NCI-H1694 (cell line): Measurements from ENCODE around the gene SLC25A25.
"Not testable (repeated sequence)": the region's sequence is repeated elsewhere in the genome, so short reads cannot be mapped to it uniquely, and the experiment has no call there.

Experiments used
- DNase-seq: peaks from one replicate; lab custom pipeline; 2025; lab: John Stamatoyannopoulos, UW

SLC25A25 gene

DNA sequence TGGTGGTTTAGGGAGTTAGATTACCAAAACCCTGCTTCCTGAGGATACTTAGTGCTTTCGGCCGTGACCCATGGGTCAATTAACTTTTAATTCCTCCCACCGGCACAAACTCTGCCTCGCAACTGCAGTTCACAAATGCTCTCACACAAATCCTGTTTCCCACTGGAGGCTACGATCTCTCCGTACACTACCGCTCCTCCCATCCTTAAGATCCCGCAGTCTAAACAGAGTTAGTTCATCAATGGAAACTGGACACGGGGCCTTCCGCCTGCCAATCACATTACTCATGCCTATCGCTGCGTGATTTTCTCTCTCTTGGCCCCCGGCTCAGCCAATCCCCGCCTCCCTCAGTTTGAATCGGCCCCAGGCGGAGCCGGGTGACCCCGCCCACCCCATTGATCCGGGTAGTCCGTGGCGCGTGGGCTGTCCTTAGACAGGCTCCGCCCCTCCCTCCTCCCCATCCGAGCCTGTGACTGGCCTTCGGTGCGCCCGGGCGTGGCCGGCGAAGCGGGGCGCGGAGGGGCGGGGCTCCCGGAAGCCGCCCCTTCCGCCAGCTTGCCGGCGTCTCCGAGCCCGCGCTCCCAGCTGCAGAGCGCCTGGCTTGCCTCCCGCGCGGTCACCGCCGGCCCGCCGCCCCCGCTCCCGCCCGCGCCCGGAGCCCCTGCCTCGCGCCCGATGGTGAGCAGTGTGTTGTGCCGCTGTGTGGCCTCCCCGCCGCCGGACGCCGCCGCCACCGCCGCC lies at the start of gene SLC25A25:
SLC25A25 (plus strand) TSS at position 588 of the 741 bp plus-strand sequence; CDS start at position 676, 88 bp downstream.
- peak; percentile 96 for DNase-seq

DNA sequence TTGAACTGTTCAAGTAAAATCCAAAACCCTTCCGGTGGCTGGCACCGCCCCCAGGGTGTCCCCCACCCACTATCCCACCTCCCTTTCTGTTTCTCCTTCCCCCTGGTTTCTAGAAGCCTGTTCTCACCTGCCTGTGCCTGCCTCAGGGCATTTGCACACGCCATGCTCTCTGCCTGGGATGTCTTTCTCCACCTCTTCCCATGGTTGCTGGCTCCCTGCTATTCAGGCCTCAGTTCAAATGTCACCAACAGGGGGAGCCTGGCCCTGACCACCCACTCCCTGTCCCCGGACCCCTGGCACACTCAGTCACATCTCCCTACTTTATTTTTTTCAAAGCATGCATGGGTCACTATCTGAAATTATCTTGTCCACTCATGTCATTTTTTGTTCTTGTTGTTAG lies 47.3 kb upstream of the SLC25A25 start:
- DNase-seq, result no peak

DNA sequence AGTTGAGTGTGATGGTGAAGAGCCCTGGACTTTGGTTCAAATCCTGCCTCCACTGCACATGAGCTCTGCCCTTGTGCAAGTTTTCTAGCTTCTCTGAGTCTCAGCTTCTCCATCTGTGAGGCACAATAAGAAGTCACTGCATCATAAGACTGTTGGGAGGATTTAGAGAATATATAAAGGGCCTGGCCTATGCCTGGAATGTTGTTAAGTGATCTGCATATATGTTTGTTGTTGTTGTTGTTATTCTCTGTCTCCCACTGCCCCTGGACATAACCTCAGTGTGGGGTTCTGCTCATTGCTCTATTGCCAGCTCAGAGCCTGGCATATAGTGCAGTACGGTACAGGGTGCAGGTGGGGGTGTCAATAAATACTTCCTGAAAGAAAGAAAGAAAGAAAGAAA lies 46.9 kb upstream of the SLC25A25 start:
- DNase-seq, result no peak

DNA sequence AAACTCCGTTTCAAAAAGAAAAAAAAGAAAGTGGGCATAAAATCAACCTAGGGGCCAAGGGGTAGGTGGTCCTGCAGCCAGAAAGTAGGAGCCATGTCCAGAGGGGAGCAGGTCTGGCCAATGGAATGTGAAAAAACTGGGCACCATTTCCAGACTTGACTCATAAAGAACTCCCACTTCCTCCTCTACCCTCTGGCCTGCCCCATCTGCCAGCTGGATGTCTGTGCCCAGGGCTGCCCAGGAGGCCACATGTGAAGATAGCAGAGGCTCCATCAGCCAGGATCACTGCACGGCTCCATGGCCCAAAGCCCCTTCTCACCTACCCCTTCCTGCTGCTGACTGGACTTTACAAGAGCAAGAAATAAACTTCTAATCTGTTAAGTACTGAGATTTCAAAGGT lies 45.1 kb upstream of the SLC25A25 start:
- DNase-seq, result no peak

DNA sequence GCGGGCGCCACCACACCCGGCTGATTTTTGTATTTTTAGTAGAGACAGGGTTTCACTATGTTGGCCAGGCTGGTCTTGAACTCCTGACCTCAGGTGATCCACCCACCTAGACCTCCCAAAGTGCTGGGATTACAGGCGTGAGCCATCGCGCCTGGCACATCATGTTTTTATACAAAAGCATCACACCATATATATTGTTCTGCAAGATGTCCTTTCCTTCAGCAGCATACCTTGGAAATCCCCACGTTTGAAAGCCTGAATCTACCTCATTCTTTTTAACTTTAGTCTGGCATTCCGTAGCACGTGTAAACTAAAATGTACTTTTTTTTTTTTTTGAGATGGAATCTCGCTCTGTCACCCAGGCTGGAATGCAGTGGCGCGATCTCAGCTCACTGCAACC lies 44.4 kb upstream of the SLC25A25 start:
- not testable (repeated sequence) for DNase-seq

DNA sequence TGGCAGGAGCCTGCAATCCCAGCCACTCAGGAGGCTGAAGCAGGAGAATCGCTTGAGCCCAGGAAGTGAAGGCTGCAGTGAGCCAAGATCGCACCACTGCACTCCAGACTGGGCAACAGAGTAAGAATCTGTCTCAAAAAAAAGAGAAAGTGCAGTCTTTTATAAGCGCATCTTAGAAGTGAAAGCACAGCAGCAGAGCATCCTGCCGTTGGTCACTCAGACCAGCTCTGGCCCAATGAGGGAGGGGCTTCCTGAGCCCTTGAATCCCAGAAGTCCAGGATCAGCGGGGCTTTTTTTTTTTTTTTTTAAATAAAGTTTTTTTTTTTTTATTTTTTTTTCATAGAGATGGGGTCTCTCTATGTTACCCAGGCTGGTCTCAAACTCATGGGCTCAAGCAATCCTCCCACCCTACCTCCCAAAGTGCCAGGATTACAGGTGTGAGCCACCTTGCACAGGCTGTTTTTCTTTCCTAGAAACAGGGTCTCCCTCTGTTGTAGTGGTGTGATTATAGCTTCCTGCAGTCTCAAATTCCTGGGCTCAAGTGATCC lies 43.2 kb upstream of the SLC25A25 start:
- no peak for DNase-seq

DNA sequence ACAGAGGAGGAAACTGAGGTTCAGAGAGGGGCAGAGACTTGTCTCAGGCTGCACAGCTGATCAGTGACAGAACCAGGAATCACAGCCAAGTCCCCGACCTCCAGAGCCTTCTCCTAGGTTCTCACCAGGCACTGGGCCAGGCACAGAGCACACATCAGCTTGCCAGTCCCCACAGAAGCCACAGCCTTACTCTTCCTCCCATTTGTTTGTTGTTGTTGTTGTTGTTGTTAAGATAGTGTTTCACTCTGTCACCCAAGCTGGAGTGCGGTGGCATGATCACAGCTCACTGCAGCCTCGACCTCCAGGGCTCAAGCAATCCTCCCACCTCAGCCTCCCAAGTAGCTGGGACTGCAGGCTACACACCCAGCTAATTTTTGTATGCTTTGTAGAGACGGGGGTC lies 42.3 kb upstream of the SLC25A25 start:
- DNase-seq, result no peak

DNA sequence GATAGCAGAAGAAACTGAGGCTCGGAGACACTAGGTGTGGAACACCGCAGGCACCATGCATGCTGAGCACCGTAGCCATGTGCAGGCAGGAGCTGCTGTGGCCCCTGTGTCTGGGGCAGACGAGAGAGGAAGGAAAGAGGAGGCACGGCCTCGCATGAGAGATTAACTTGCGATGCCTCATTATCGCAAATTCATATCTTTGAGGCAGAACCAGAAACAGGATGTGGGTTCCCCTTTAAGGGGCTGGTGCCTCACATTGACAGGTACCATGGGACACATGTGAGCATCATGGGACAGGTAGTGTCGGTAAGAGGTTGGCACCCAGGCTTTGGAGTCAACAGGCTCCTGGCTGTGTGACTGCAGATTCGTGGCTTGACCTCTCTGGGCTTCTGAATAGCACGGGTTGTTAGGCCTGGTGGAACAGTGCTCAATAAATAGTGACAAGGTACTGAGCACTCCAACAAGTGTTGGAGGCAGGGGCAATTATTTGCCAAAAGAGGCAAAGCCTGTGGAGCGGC lies 41.7 kb upstream of the SLC25A25 start:
- DNase-seq, result no peak

DNA sequence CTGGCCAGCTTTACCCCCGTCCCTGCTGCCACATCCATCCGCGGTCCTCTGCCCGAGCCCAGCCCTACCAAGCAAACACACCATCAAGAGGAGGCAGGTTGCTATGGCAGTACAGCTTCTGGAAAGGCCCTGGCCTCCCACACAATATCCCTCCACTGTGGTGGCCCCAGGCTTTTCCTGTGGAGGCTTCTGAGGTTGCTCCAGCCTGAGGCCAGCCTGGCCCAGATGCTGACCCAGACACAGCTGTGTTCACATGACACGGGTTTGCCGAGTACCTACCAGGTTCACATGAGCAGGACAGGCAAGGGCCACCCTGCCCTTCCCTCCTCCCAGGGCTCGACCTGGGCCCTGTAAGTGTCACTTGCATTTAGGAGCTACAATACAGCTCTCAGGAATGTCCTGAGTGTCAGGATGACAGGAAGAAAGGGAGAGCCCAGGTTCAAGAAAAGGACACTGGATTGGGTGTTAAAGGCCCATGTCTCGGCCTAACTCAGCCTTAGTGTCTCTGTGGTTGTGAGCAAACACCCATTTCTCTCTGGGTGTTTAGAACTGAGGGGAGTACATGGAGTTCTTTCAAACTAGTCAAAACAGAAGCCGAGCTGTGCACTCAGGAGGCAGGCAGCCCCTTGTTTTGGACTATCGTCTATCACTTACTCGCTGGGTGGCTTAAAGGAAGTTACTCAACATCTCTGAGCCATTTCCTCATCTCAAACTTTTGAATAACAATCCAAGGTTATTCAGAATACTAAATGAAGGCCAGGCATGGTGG lies 41.1 kb upstream of the SLC25A25 start:
- no peak for DNase-seq

DNA sequence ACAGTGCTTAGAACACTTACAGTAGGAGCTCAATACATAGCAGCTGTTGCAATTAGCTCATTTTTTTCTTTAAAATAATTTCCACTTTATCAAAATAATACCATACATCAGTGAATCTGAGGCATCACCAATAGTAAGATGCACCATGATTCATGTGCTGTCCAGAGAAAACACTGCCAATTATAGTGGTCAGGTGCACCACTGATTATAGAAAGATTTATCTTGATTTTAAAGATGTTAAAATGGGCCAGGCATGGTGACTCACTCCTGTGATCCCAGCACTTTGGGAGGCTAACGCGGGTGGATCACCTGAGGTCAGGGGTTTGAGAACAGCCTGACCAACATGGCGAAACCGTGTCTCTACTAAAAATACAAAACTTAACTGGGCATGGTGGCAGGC lies 40.3 kb upstream of the SLC25A25 start:
- DNase-seq, result no peak

DNA sequence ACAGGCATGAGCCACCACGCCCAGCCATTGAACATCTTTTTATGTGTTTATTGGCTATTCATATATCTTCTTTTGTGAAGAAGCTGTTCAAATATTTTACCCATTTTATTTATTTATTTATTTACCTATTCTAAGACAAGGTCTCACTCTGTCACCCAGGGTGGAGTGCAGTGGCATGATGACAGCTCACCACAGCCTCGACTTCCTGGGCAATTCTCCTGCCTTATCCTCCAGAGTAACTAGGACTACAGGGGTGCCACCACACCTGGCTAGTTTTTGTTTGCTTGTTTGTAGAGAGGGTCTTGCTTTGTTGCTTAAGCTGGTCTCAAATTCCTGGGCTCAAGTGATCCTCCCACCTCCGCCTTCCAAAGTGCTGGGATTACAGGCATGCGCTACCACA lies 34.4 kb upstream of the SLC25A25 start:
- DNase-seq, result no peak

DNA sequence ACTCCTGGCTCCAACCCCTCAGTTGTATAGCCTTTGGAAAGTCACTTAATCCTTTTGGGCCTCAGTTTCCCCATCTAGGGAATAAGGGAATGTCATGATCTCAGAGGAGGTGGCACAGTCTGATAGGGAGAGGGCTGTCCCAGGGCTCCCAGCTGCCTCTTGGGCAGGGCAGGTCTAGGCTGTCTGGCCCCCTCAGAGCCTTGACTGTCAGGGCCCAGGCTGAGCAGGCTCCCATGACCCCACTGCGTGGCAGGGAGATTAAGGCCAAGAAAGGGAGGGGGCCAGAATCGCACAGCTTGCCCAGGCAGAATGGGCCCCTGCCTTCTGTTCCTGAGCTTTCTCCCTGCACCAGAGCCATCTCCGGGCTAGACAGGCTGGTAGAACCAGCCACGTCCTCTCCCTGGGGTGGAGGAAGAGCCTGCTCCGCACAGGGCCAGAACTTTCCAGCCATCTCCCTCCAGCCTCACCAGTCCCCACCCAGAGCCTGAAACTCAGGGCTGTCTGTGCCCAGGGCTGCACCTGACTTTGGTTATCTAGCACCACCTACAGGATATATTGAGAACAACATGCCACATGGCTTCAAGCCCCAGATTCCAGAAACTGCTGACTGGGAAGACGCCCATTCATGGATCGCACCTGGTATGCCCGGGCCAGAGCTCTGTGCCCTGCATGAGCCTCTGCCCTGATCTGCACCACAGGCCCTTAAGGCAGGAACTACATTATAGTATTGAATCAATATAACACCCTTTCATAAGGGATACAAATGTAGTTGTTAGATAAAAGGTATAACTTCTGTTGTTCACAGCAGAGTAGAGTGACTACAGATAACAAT lies 33.0 kb upstream of the SLC25A25 start:
- DNase-seq, result peak; percentile 71

DNA sequence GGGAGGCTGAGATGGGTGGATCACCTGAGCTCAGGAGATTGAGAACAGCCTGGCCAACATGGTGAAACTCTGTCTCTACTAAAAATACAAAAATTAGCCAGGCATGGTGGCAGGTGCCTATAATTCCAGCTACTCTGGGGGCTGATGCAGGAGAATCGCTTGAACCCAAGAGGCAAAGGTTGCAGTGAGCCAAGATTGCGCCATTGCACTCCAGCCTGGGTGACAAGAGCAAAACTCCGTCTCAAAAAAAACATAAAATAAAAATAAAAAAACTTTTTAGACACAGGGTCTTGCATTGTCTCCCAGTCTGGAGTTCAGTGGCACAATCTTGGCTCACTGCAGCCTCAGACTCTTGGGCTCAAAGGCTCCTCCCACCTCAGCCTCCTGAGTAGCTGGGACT lies 31.5 kb upstream of the SLC25A25 start:
- not testable (repeated sequence) for DNase-seq

DNA sequence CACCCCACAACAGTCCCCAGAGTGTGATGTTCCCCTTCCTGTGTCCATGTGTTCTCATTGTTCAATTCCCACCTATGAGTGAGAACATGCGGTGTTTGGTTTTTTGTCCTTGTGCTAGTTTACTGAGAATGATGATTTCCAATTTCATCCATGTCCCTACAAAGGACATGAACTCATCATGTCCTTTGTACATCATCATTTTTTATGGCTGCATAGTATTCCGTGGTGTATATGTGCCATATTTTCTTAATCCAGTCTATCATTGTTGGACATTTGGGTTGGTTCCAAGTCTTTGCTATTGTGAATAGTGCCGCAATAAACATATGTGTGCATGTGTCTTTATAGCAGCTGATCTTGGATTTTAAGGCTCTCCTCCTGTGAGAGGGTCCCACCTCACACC lies 27.2 kb upstream of the SLC25A25 start:
- not testable (repeated sequence) for DNase-seq

DNA sequence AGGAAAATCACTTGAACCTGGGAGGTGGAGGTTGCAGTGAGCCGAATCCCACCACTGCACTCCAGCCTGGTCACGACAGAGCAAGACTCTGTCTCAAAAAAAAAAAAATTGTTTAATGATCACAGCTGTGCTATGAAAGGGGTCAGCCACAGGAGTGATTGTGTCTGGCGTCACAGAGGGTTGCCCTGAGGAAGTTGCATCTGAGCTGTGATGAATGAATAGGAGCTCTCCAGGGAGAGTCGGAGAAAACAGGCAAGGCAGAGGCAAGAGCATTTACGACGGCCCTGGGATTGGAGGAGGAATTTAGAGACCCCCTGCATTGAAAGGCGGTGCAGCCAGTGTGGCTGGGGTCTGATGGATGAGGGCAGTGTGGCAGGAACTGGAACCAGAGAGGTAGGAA lies 26.0 kb upstream of the SLC25A25 start:
- DNase-seq, result no peak

DNA sequence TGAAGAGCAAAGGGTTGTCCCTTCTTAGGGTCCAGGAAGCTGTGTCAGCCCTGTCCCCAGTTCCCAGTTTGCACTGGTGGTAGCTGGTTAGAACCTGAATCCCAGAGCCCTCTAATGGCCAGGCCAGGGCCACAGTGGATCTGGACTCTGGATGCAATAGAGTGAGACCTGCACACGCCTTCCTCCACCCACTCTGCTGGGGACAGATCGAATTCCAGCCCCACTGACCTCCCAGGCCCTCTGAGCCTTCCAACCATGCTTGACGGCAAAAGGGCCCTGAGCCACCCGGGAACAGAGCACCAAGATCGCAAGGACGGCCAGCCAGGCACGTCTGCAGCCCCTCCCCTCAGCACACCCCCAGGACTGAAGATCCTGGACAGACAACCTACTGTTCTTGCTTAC lies 24.6 kb upstream of the SLC25A25 start:
- DNase-seq, result no peak

DNA sequence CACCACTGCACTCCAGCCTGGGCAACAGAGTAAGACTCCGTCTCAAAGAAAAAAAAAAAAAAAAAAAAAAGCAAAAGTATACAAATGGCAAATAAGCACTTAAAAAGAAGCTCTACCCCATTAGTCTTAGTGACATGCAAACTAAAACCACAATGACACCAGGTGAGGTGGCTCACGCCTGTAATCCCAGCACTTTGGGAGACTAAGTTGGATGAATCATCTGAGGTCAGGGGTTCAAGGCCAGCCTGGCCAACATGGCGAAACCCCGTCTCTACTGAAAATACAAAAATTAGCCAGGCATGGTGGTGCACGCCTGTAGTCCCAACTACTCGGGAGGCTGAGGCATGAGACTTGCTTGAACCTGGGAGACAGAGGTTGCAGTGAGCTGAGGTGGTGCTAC lies 22.6 kb upstream of the SLC25A25 start:
- not testable (repeated sequence) for DNase-seq

DNA sequence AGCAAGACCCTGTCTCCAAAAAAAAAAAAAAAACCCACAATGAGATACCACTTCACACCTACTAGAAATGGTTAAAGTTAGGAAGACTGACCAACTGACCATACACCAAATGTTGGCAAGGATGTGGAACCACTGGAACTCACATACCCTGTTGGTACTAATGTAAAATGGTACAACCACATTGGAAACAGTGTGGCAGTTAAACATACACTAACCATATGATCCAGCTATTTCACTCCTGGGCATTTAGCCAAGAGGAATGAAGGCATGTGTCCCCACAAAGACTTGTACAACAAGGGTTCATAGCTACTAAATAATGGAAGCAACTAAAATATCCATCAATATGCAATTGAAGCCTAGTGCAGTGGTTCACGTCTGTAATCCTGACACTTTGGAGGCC lies 22.2 kb upstream of the SLC25A25 start:
- DNase-seq, result peak; percentile 29

DNA sequence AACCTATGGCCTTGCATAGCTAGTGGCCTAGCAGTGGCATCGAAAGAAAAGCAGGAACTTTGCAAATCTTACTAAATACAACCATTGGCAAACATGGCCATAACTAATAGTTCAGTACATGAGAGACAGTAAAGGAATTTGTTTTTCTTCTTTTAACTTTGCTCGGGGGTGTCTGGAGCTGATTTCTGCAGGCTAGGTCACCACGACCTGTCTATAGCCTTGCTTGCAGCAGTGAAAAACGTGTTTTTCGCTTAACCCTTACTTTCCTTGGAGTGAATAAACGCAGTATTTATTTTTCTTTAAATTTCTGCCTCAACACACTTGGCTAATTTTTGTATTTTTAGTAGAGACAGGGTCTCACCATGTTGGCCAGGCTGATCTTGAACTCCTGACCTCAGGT lies 20.8 kb upstream of the SLC25A25 start:
- no peak for DNase-seq

DNA sequence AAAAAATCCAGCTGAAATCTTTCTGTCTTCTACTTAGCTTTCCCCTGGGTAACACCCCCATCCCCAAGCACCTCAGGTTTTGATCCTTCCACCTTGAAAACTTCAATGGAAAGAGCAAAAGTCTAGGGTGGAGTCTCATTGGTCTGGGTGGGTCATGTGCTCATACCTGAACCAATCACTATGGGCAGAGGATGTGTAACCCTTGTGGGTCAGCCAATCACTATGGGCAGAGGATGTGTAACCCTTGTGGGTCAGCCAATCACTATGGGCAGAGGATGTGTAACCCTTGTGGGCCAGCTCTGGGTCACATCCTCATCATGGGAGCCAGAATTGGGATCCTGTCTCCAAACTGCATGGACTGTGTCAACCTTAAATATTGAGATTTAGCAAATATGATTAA lies 19.4 kb upstream of the SLC25A25 start:
- no peak for DNase-seq

DNA sequence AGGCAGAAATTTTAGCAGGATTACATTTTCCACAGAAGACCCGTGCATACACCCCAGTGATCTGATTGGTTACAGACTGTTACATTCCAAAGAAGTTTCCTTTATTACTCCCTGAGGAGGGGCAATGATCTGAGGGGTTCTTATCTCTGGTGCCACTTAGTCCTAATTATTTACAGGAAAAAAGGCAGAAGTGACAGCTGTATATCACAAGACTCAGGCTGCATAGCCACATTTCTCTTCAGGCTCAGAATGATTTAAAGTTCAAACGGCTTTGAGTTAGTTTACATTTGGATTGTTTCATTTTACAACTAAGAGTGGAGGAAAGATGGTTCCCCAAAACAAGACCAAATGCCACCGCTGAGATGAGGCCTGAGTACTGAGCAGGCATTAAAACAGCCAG lies 18.2 kb upstream of the SLC25A25 start:
- no peak for DNase-seq
